ENCODE results near the gene USP13.

USP13 gene

GRCh38 chr3:179695672-179696313 lies 43.0 kb downstream of the USP13 start:
- H3K9me3 Mint-ChIP-seq, result no peaks in the 10 kb centered on the region
- H3K4me3 Mint-ChIP-seq, result no peak overlapping the region
- peaks cover 32% of the 10 kb centered on the region for H3K4me1 Mint-ChIP-seq (ENCODE audit: low read depth)
- intact Hi-C loops (cut with micrococcal nuclease), result loop anchor here (5.0 kb wide), 1 partner anchor 43 kb away; the partner anchor contains the start of gene USP13
- no peaks in the 10 kb centered on the region for H3K27me3 Mint-ChIP-seq
- H3K27ac Mint-ChIP-seq, result peak overlapping the region; percentile 19
- H3K36me3 Mint-ChIP-seq (ENCODE audit: low read depth), result no peaks in the 10 kb centered on the region

GRCh38 chr3:179697736-179698332 lies 45.0 kb downstream of the USP13 start:
- intact Hi-C loops (cut with micrococcal nuclease), result loop anchor here (5.0 kb wide), 1 partner anchor 46 kb away; the partner anchor contains the start of gene USP13
- Mint-ChIP-seq H3K36me3 (ENCODE audit: low read depth) (no peaks in the 10 kb centered on the region), H3K4me3 (peak overlapping the region; percentile 0)

GRCh38 chr3:179700716-179701115 lies 47.9 kb downstream of the USP13 start:
- no peak overlapping the region for H3K4me3 Mint-ChIP-seq
- intact Hi-C loops (cut with micrococcal nuclease), result no loop called here
- H3K9me3 Mint-ChIP-seq, result no peaks in the 10 kb centered on the region
- H3K36me3 Mint-ChIP-seq (ENCODE audit: low read depth), result no peaks in the 10 kb centered on the region
- H3K4me1 Mint-ChIP-seq (ENCODE audit: low read depth), result peaks cover 34% of the 10 kb centered on the region
- H3K27me3 Mint-ChIP-seq, result no peaks in the 10 kb centered on the region
- no peak overlapping the region for H3K27ac Mint-ChIP-seq

More at GRCh38 chr3:179697736-179698332, 45.0 kb downstream of the USP13 start:
- H3K4me1 Mint-ChIP-seq (ENCODE audit: low read depth), result peaks cover 34% of the 10 kb centered on the region
- H3K9me3 Mint-ChIP-seq, result no peaks in the 10 kb centered on the region
- no peaks in the 10 kb centered on the region for H3K27me3 Mint-ChIP-seq
- peak overlapping the region; percentile 72 for H3K27ac Mint-ChIP-seq

- H3K27me3 Mint-ChIP-seq, result no peaks in the 10 kb centered on the region
- H3K4me1 Mint-ChIP-seq (ENCODE audit: low read depth), result peaks cover 33% of the 10 kb centered on the region
- H3K4me3 Mint-ChIP-seq, result no peak overlapping the region
- H3K36me3 Mint-ChIP-seq (ENCODE audit: low read depth), result no peaks in the 10 kb centered on the region
- no peak overlapping the region for H3K27ac Mint-ChIP-seq
- intact Hi-C loops (cut with micrococcal nuclease), result no loop called here
- H3K9me3 Mint-ChIP-seq, result no peaks in the 10 kb centered on the region
Observed at GRCh38 chr3:179701176-179701827, 48.5 kb downstream of the USP13 start.

- no peaks in the 10 kb centered on the region for H3K9me3 Mint-ChIP-seq
- intact Hi-C loops (cut with micrococcal nuclease), result no loop called here
- H3K4me3 Mint-ChIP-seq, result no peak overlapping the region
- peaks cover 23% of the 10 kb centered on the region for H3K4me1 Mint-ChIP-seq (ENCODE audit: low read depth)
- no peak overlapping the region for H3K27ac Mint-ChIP-seq
- H3K27me3 Mint-ChIP-seq, result no peaks in the 10 kb centered on the region
- no peaks in the 10 kb centered on the region for H3K36me3 Mint-ChIP-seq (ENCODE audit: low read depth)
Observed at GRCh38 chr3:179702271-179702947, 49.6 kb downstream of the USP13 start.

- Mint-ChIP-seq H3K4me3 (no peak overlapping the region), H3K9me3 (no peaks in the 10 kb centered on the region), H3K36me3 (ENCODE audit: low read depth) (no peaks in the 10 kb centered on the region), H3K27me3 (no peaks in the 10 kb centered on the region), H3K4me1 (ENCODE audit: low read depth) (peaks cover 14% of the 10 kb centered on the region), H3K27ac (no peak overlapping the region)
- intact Hi-C loops (cut with micrococcal nuclease), result no loop called here
Observed at GRCh38 chr3:179703816-179704215, 51.0 kb downstream of the USP13 start.

GRCh38 chr3:179706233-179706632 lies 53.4 kb downstream of the USP13 start:
- intact Hi-C loops (cut with micrococcal nuclease), result no loop called here
- Mint-ChIP-seq H3K4me3 (no peak overlapping the region), H3K36me3 (ENCODE audit: low read depth) (no peaks in the 10 kb centered on the region), H3K27me3 (no peaks in the 10 kb centered on the region), H3K27ac (no peak overlapping the region), H3K9me3 (no peaks in the 10 kb centered on the region), H3K4me1 (ENCODE audit: low read depth) (no peaks in the 10 kb centered on the region)

GRCh38 chr3:179710079-179710478 lies 57.2 kb downstream of the USP13 start:
- H3K9me3 Mint-ChIP-seq, result no peaks in the 10 kb centered on the region
- no peaks in the 10 kb centered on the region for H3K27me3 Mint-ChIP-seq
- no peak overlapping the region for H3K4me3 Mint-ChIP-seq
- no peak overlapping the region for H3K27ac Mint-ChIP-seq
- intact Hi-C loops (cut with micrococcal nuclease), result no loop called here
- no peaks in the 10 kb centered on the region for H3K4me1 Mint-ChIP-seq (ENCODE audit: low read depth)
- H3K36me3 Mint-ChIP-seq (ENCODE audit: low read depth), result no peaks in the 10 kb centered on the region

- Mint-ChIP-seq H3K27me3 (no peaks in the 10 kb centered on the region), H3K9me3 (no peaks in the 10 kb centered on the region), H3K36me3 (ENCODE audit: low read depth) (no peaks in the 10 kb centered on the region), H3K4me3 (no peak overlapping the region), H3K4me1 (ENCODE audit: low read depth) (no peaks in the 10 kb centered on the region), H3K27ac (no peak overlapping the region)
- intact Hi-C loops (cut with micrococcal nuclease), result no loop called here
Observed at GRCh38 chr3:179713643-179714090, 60.8 kb downstream of the USP13 start.

- no peaks in the 10 kb centered on the region for H3K36me3 Mint-ChIP-seq (ENCODE audit: low read depth)
- H3K9me3 Mint-ChIP-seq, result no peaks in the 10 kb centered on the region
- intact Hi-C loops (cut with micrococcal nuclease), result no loop called here
- H3K27me3 Mint-ChIP-seq, result no peaks in the 10 kb centered on the region
- H3K4me3 Mint-ChIP-seq, result no peak overlapping the region
- H3K4me1 Mint-ChIP-seq (ENCODE audit: low read depth), result no peaks in the 10 kb centered on the region
- H3K27ac Mint-ChIP-seq, result no peak overlapping the region
Observed at GRCh38 chr3:179715582-179715981, 62.7 kb downstream of the USP13 start.

- H3K27me3 Mint-ChIP-seq, result no peaks in the 10 kb centered on the region
- intact Hi-C loops (cut with micrococcal nuclease), result no loop called here
- H3K4me3 Mint-ChIP-seq, result no peak overlapping the region
- no peaks in the 10 kb centered on the region for H3K4me1 Mint-ChIP-seq (ENCODE audit: low read depth)
- H3K36me3 Mint-ChIP-seq (ENCODE audit: low read depth), result peaks cover under 1% of the 10 kb centered on the region
- no peaks in the 10 kb centered on the region for H3K9me3 Mint-ChIP-seq
- H3K27ac Mint-ChIP-seq, result no peak overlapping the region
Observed at GRCh38 chr3:179716226-179716625, 63.4 kb downstream of the USP13 start.

GRCh38 chr3:179716811-179717210 lies 64.0 kb downstream of the USP13 start:
- intact Hi-C loops (cut with micrococcal nuclease), result no loop called here
- Mint-ChIP-seq H3K27me3 (no peaks in the 10 kb centered on the region), H3K4me1 (ENCODE audit: low read depth) (no peaks in the 10 kb centered on the region), H3K4me3 (no peak overlapping the region), H3K36me3 (ENCODE audit: low read depth) (peaks cover 6% of the 10 kb centered on the region), H3K9me3 (no peaks in the 10 kb centered on the region), H3K27ac (no peak overlapping the region)

- Mint-ChIP-seq H3K36me3 (ENCODE audit: low read depth) (peaks cover 7% of the 10 kb centered on the region), H3K4me3 (no peak overlapping the region), H3K4me1 (ENCODE audit: low read depth) (no peaks in the 10 kb centered on the region), H3K27ac (no peak overlapping the region), H3K27me3 (no peaks in the 10 kb centered on the region), H3K9me3 (no peaks in the 10 kb centered on the region)
- intact Hi-C loops (cut with micrococcal nuclease), result no loop called here
Observed at GRCh38 chr3:179717219-179717618, 64.4 kb downstream of the USP13 start.
